ENCODE data around the gene PFKFB4. TPM values are rescaled to one million over a fixed set of nuclear protein-coding genes. Genes with fewer than 3 reads are reported as not detected.

The PFKFB4 gene
- total and polyA plus RNA-seq, 10 donors, result 2.0 to 43.1 (median 19.4) TPM

DNA sequence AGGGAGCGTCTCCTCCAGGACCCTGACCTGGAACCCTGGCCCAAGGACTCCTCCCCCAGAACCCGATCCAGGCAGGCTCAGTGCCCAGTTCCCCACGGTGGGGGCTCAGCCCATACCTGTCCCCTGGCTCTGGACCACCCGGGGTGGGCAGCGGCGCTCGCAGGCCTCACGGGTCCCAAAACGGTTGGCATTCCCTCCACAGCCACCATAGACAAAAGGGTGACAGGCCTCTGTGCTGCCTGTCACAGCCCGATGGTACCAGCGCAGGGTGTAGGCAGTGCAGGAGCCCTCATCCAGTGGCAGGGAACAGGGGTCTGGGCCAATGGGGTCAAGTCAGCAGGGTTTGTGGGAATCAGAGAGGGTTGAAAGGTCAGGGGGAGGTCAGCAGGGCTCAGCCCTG lies 8.1 kb upstream of the PFKFB4 start:
- H3K4me1 ChIP-seq, result peaks cover 0 to 50% (median 23%) of the 10 kb centered on the region in 6 donors
- H3K9me3 ChIP-seq, result no peaks in the 10 kb centered on the region
- H3K27me3 ChIP-seq (replicated peaks in 1 of 7), result no peaks in the 10 kb centered on the region
- peak overlapping the region in 4 of 8 donors; percentile 2 to 62 (median 52) for H3K27ac ChIP-seq
- TF ChIP-seq POLR2A (IDR thresholded peaks at IDR 0.05) (no peak), POLR2AphosphoS5 (IDR thresholded peaks at IDR 0.05) (no peak)
- TF ChIP-seq, protein P1, sequence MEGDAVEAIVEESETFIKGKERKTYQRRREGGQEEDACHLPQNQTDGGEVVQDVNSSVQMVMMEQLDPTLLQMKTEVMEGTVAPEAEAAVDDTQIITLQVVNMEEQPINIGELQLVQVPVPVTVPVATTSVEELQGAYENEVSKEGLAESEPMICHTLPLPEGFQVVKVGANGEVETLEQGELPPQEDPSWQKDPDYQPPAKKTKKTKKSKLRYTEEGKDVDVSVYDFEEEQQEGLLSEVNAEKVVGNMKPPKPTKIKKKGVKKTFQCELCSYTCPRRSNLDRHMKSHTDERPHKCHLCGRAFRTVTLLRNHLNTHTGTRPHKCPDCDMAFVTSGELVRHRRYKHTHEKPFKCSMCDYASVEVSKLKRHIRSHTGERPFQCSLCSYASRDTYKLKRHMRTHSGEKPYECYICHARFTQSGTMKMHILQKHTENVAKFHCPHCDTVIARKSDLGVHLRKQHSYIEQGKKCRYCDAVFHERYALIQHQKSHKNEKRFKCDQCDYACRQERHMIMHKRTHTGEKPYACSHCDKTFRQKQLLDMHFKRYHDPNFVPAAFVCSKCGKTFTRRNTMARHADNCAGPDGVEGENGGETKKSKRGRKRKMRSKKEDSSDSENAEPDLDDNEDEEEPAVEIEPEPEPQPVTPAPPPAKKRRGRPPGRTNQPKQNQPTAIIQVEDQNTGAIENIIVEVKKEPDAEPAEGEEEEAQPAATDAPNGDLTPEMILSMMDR (IDR thresholded peaks at IDR 0.05 in 8 of 11, conservative IDR thresholded peaks at IDR 0.05 in 3 of 11), result no peak
- H3K36me3 ChIP-seq, result no peaks in the 10 kb centered on the region
- no peak for DNase-seq
- WGBS, 5 donors, result 88 to 97% (median 92%) methylated on average over 2 to 11 of the region's 11 CpGs
- no peak overlapping the region for H3K4me3 ChIP-seq
- intact Hi-C loops (cut with DNase I; ENCODE audit: low total_unique reads), result no loop called here

DNA sequence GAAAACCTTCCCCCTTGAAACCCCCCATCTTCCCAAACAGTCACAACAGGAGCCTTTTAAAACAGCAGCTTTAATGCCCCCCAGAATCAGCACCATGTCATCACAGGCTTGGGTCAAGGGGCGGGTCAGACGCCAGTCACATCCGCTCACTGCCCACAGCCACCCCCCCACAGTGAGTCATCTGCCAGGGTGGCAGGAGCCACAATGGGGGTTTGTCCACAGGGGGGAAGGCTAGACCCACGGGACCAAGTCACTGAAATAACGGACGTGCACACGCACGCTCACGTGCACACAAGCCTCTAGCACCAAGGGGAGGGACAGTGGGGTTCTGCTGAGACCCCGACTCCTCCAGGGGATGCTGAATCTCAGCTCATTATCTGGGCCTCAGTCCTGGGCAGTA lies 7.4 kb upstream of the PFKFB4 start:
- H3K27me3 ChIP-seq (replicated peaks in 1 of 7), result no peaks in the 10 kb centered on the region
- H3K4me1 ChIP-seq, result peaks cover 0 to 56% (median 30%) of the 10 kb centered on the region in 6 donors
- H3K4me3 ChIP-seq, result no peak overlapping the region
- no peaks in the 10 kb centered on the region for H3K9me3 ChIP-seq
- intact Hi-C loops (cut with DNase I; ENCODE audit: low total_unique reads), result no loop called here
- TF ChIP-seq, protein P1 (IDR thresholded peaks at IDR 0.05 in 8 of 11, conservative IDR thresholded peaks at IDR 0.05 in 3 of 11), result no peak
- peak in 2 of 3 donors; percentile 27 to 57 for TF ChIP-seq POLR2AphosphoS5 (IDR thresholded peaks at IDR 0.05)
- WGBS, 5 donors, result 49 to 60% (median 55%) methylated on average over 9 to 10 of the region's 10 CpGs
- H3K36me3 ChIP-seq, result no peaks in the 10 kb centered on the region
- peak overlapping the region in 5 of 8 donors; percentile 2 to 62 (median 51) for H3K27ac ChIP-seq
- no peak for DNase-seq

DNA sequence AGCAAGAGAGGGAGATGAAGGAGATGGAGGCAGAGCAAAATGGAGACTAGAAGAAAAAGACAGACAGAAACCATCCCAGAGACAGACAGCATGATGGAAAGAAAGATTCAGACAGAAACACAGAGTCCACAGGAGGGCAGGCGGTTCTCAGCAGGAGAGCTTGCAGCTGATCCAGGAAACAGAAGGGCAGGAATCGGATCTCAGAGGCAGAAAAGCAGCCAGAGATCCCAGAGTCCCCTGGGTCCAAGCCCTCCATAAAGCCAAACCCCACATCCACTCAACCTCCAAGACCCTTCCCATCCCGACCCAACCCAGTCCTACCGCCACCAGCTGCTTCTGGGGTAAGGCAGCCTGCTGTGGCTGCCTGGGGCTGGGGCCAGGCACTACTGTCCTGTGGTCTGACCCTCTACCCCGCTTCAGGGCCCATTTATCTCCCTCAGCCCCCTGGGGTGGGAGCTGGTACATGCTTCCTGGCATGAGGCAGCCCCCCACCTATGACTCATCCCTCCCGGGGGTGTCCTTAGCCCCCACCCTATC lies 6.8 kb upstream of the PFKFB4 start, which contains the start of gene UCN2:
TSS of gene UCN2 (minus strand) at position 400 of the 537 bp plus-strand sequence. CDS start 657 bp downstream, outside the sequence.
- peak within 1 kb of the TSS in 5 of 8 donors; percentile 2 to 62 (median 51) for H3K27ac ChIP-seq
- H3K27me3 ChIP-seq (replicated peaks in 1 of 7), result no peaks in the 10 kb centered on the region
- TF ChIP-seq POLR2AphosphoS5 (IDR thresholded peaks at IDR 0.05) (no peak), POLR2A (IDR thresholded peaks at IDR 0.05) (no peak)
- TF ChIP-seq, protein P1 (IDR thresholded peaks at IDR 0.05 in 8 of 11, conservative IDR thresholded peaks at IDR 0.05 in 3 of 11), result no peak
- WGBS, 5 donors, result 65 to 80% (median 77%) methylated on average over 6 of the region's 6 CpGs
- H3K4me1 ChIP-seq, result peaks cover 2 to 62% (median 35%) of the 10 kb centered on the region in 6 donors
- no peak within 1 kb of the TSS for H3K4me3 ChIP-seq
- H3K9me3 ChIP-seq, result no peaks in the 10 kb centered on the region
- DNase-seq, result no peak
- no peaks in the 10 kb centered on the region for H3K36me3 ChIP-seq
- intact Hi-C loops (cut with DNase I; ENCODE audit: low total_unique reads), result no loop called here

DNA sequence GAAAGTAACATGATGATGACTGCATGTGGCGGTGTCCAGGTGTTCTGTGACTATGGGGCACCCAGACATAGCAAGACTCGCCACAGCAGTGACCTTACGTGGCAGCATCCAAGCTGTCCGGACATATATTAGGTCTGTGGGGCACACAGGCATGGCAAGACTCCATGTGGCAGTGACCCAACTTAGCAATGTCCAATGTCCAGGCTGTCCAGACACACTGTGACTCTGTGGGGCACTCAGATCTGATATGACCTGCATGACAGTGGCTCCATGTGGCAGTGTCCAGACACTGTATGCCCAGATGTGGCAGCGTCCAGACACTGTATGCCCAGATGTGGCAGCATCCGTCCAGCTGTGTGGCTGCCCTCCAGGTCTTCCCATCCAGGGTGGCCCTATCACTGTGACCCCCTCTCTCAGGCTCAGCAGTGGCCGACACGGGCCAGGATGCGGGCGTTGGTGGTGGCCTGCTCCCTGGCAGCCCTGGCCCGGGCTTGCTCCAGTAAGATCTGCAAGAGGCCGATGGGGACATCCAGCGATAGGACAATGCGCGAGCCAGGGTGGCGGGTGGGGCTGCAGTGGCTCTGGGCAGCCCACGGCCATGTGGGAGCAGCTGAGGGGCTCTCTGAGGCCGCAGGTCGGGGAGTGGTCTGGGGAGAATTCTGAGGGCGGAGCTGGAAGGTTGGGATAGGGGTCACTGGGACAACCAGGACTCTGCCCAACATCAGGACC lies 5.9 kb upstream of the PFKFB4 start:
- WGBS, 5 donors, result 87 to 92% (median 90%) methylated on average over 17 to 20 of the region's 20 CpGs
- Histone ChIP-seq H3K9me3 (no peaks in the 10 kb centered on the region), H3K36me3 (no peaks in the 10 kb centered on the region), H3K4me3 (no peak overlapping the region), H3K4me1 (peaks cover 11 to 71% (median 45%) of the 10 kb centered on the region in 6 donors), H3K27me3 (replicated peaks in 1 of 7) (no peaks in the 10 kb centered on the region), H3K27ac (no peak overlapping the region)
- intact Hi-C loops (cut with DNase I; ENCODE audit: low total_unique reads), result no loop called here
- TF ChIP-seq POLR2AphosphoS5 (IDR thresholded peaks at IDR 0.05), result no peak
- no peak for TF ChIP-seq POLR2A (IDR thresholded peaks at IDR 0.05)
- TF ChIP-seq, protein P1 (IDR thresholded peaks at IDR 0.05 in 8 of 11, conservative IDR thresholded peaks at IDR 0.05 in 3 of 11), result no peak
- DNase-seq, result no peak

Measured in spleen (tissue), 11 donors.